Right lobe of liver (tissue), 4 donors: ENCODE results near the gene SH3RF3.

Source experiments
- POLR2A ChIP-seq: fragments of 450-650 bp; IDR thresholded peaks from one replicate; pipeline ENCODE4 v1.6.1; 2017; ENCODE audit warnings: antibody characterized with exemption, mild to moderate bottlenecking
- TF ChIP-seq, protein P1 (sequence below), 4 donors: fragments of 200-600 bp in 3 of 4; fragments of 450-650 bp in 1 of 4; IDR thresholded peaks; one replicate each; pipeline versions ENCODE4 v1.5.1 to v1.8.0; 2016 to 2022; ENCODE audit warnings: antibody characterized with exemption in 4 of 4, mild to moderate bottlenecking in 2 of 4
- donor health status: DM: no; HTN: no; CAD: no.
- donor health status: DM: no; HTN: no; CAD: no.
- donor health status: DM: no; HTN: yes; CAD: no.

DNA sequence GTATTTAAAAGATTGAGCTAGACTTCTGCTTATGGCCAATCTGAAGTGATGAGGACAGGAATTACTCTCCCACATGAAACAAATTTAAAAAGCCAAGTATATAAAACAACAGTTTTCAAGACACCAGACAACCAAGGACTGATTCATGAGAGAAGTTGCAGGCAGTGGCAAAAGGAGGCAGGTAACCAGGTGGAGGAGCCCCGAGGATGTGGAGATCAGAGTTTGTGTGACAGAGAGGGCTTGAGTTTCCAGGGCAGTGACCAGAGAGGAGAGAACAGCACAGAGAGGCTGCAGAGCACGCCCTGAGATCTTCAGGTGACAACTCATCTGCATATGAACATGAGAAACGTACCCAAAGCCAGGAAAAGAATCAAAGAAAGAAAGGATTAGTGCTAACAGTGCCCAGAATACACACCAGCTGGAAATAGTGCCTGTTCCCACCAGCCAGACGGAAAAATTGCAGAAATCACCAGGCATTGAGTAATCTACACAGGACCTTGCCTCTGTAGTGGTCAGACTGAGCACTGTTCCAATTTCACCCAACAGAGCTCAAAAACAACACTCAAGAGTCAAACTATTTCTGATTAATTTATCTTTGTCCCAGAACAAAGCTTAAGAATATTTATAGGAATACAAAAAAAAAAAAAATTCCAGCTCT is 311.6 kb downstream of the SH3RF3 start:
- TF ChIP-seq, protein P1, sequence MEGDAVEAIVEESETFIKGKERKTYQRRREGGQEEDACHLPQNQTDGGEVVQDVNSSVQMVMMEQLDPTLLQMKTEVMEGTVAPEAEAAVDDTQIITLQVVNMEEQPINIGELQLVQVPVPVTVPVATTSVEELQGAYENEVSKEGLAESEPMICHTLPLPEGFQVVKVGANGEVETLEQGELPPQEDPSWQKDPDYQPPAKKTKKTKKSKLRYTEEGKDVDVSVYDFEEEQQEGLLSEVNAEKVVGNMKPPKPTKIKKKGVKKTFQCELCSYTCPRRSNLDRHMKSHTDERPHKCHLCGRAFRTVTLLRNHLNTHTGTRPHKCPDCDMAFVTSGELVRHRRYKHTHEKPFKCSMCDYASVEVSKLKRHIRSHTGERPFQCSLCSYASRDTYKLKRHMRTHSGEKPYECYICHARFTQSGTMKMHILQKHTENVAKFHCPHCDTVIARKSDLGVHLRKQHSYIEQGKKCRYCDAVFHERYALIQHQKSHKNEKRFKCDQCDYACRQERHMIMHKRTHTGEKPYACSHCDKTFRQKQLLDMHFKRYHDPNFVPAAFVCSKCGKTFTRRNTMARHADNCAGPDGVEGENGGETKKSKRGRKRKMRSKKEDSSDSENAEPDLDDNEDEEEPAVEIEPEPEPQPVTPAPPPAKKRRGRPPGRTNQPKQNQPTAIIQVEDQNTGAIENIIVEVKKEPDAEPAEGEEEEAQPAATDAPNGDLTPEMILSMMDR (IDR thresholded peaks at IDR 0.05), result no peak
- TF ChIP-seq POLR2A, result no peak
